Gastroesophageal sphincter (tissue), 4 donors: ENCODE data around the gene TOX2. TPM values are rescaled to one million over a fixed set of nuclear protein-coding genes. Genes with fewer than 3 reads are reported as not detected.

ENCODE experiments used
- ATAC-seq: fragments of 150-250 bp; one replicate; pipeline ENCODE4 v1.9.1; 2016; ENCODE audit warnings: mild to moderate bottlenecking, moderate library complexity
- H3K27ac ChIP-seq, 4 donors: fragments of 200-600 bp; sonication (generic) in 3 of 4; 1 replicate in 3 of 4; 2 replicates in 1 of 4; pipeline ENCODE4 v1.5.1; 2016 to 2019
- H3K27me3 ChIP-seq: fragments of 200-600 bp; sonication (generic); one replicate; pipeline ENCODE4 v1.5.1; 2019
- H3K36me3 ChIP-seq, 2 donors: fragments of 200-600 bp; sonication (generic); one replicate each; pipeline ENCODE4 v1.5.1; 2019; ENCODE audit warnings: control low read depth in 1 of 2
- H3K4me1 ChIP-seq, 3 donors: fragments of 200-600 bp; sonication (generic); 1 replicate in 2 of 3; 2 replicates in 1 of 3; pipeline ENCODE4 v1.5.1; 2016 to 2019; ENCODE audit warnings: control low read depth in 2 of 3
- H3K4me3 ChIP-seq, 2 donors: fragments of 200-600 bp; sonication (generic); one replicate each; pipeline ENCODE4 v1.5.1; 2019; ENCODE audit warnings: mild to moderate bottlenecking in 1 of 2, moderate library complexity in 1 of 2
- H3K9me3 ChIP-seq, 3 donors: fragments of 200-600 bp; sonication (generic); one replicate each; pipeline ENCODE4 v1.5.1; 2017 to 2019; ENCODE audit warnings: control low read depth in 2 of 3
- EP300 ChIP-seq: sonication (generic); formaldehyde crosslinking; IDR thresholded peaks from one replicate; pipeline ENCODE4 v1.6.1; 2017; ENCODE audit warnings: antibody characterized with exemption, mild to moderate bottlenecking
- POLR2A ChIP-seq, 2 donors: fragments of 450-650 bp; IDR thresholded peaks; one replicate each; pipeline ENCODE4 v1.6.1; 2017; ENCODE audit warnings: antibody characterized with exemption in 2 of 2, mild to moderate bottlenecking in 2 of 2, moderate library complexity in 1 of 2
- POLR2AphosphoS5 ChIP-seq: sonication (generic); formaldehyde crosslinking; IDR thresholded peaks from one replicate; pipeline ENCODE4 v1.6.1; 2017; ENCODE audit warnings: antibody characterized with exemption
- WGBS, 2 donors: methylation state at CpG; one replicate each; pipeline ENCODE4 v1.1.5; 2018; ENCODE audit warnings: low coverage in 1 of 2; 5-methylcytosine and 5-hydroxymethylcytosine counted together
- total RNA-seq, 4 donors: library from RNA; depleted of rRNA; stranded (reverse); fragments of >200 nt; gene quantifications; one replicate each; pipeline ENCODE4 v1.1.0, GENCODE V29; 2016
- TF ChIP-seq, protein P1 (sequence below), 4 experiments: fragments of 200-600 bp in 2 of 4; fragments of 450-650 bp in 2 of 4; sonication (generic) in 1 of 4; IDR thresholded peaks; one replicate each; pipeline ENCODE4 v1.5.1; 2017 to 2019; ENCODE audit warnings: antibody characterized with exemption in 4 of 4, mild to moderate bottlenecking in 2 of 4, moderate library complexity in 2 of 4

TOX2 gene
- total RNA-seq, 4 donors from 2014 or later, result 16.4 to 47.8 (median 40.3) TPM

DNA sequence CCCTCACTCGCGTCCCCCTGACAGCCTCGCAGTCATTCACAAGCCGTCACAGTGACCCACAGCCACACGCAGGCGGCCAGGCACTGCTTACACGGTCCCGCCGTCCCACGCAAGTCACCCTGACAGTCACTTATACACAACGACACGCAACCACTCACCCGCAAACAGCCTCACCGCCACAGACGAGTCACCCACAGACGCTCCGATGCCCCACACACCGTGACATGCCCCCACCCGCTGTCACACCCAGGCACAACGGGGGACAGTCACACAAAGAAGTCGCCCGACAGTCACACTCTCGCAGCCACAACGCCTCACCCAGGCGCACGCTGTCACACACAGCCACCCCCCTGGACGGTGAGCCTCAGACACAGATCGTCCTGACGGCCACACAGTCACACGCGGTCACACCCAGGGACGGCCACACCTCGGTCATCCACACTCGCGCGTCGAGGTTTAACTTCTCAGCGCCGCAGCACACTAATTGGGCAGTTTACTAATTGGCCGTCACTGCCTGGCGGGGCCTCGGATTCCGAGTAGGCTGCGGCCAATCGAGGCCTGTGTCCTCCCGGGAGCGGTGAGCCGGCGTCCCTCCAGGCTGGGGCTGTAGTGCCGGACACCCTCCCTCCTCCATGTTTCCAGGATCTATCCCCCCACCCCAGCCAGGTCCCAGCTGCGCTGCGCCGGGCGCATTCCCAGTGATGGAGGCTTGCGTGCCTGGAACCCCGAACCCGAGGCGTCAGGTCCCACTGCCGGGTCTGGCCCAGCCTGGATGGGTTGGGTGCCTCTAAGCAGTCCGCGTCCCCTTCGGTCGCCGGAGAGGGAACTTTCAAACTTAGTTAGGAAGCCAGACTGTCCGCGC lies 790 bp downstream of the TOX2 start:
- Histone ChIP-seq H3K4me3 (peak overlapping the region; percentile 52 to 75), H3K27me3 (peaks cover 34% of the 10 kb centered on the region), H3K36me3 (no peaks in the 10 kb centered on the region), H3K4me1 (peaks cover 0 to 63% (median 0%) of the 10 kb centered on the region in 3 donors), H3K9me3 (peaks cover 0 to 33% (median 0%) of the 10 kb centered on the region in 3 donors), H3K27ac (peak overlapping the region; percentile 22 to 83 (median 74))
- whole genome bisulfite sequencing, 2 donors, result 0 to 10% methylated on average over 2 to 4 of the region's 66 CpGs
- peak; percentile 27 for ATAC-seq
- TF ChIP-seq POLR2A (IDR thresholded peaks at IDR 0.05) (peak in 1 of 2 donors; percentile 9), POLR2AphosphoS5 (no peak)

DNA sequence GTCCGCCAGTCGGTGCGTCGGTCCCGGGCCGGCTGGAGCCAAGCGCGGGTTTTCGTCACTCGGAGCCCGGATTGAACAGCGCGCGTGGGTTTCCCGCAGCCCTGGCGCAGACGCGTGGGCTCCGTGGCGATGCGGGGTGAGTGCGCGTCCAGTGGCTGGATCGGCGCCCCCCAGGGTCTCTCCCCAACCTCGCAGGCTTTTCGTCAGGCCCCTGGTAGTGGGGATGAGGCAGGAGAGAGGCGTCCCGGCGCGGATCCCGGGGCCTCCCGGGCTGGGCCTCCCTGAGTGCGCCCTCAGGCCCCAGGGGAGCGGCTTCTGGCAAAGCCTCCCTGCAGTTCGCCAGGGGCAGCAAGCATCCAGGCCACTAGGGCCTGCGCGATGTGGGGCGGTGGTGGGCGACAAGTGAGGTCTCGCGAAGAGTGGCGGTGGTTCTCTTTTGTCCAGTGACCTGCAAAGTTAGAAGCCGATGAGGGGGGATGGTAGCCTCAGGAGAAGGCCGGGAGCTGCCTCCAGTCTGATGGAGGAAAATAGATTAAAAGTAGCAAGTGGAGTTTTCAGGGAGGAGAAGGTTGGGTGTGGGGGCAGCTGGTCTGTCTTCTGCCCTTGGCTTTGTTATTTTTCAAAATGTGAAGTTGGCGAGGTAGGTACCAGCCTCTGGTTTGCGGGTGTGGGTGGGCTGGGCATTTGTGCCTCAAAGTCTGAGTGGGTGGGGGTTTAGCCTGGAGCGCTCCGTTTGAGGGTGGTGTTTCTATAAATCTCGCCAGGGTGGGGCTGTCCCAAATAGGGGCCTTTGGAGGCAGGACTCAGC lies 1.6 kb downstream of the TOX2 start:
- peaks cover 34% of the 10 kb centered on the region for H3K27me3 ChIP-seq
- peaks cover 0 to 28% (median 0%) of the 10 kb centered on the region in 3 donors for H3K9me3 ChIP-seq
- H3K36me3 ChIP-seq, result no peaks in the 10 kb centered on the region
- WGBS, 2 donors, result 44 to 48% methylated on average over 7 to 9 of the region's 50 CpGs
- peak overlapping the region; percentile 22 to 83 (median 74) for H3K27ac ChIP-seq
- no peak for TF ChIP-seq EP300
- TF ChIP-seq POLR2AphosphoS5, result peak; percentile 2
- peak overlapping the region; percentile 52 to 75 for H3K4me3 ChIP-seq
- peaks cover 0 to 70% (median 0%) of the 10 kb centered on the region in 3 donors for H3K4me1 ChIP-seq
- ATAC-seq, result no peak

DNA sequence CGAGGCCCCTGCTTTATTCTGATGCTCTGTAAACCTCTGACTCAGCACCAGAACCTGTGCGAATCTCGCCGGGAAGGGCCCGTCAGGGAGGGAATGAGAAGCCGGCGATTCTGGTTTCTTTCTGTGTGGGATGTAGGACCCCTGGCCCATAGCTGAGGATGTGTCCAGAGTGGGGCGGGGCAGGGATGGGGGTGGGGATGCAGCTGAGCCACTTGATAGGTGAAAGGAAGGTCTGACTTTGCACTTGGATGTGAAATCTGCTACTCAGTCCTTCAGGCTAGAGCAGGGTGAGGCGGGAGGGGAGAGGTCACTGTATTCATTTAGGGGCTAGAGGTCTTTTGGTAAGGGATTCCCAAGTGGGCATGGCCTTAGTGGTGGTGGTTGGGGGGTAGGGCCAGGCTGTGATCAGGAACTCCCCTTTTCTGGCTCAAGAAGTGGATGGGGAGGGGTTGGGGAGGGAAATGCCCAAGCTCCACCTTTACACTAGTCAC lies 2.3 kb downstream of the TOX2 start:
- WGBS, 2 donors, result 0% methylated on average over 1 of the region's 9 CpGs; no CpG with 5 or more reads in 1 of the 2 donors
- Histone ChIP-seq H3K27ac (peak overlapping the region in 3 of 4 donors; percentile 68 to 83 (median 81)), H3K36me3 (no peaks in the 10 kb centered on the region), H3K4me3 (peak overlapping the region; percentile 52 to 75), H3K9me3 (peaks cover 0 to 22% (median 0%) of the 10 kb centered on the region in 3 donors), H3K27me3 (peaks cover 34% of the 10 kb centered on the region), H3K4me1 (peaks cover 0 to 70% (median 0%) of the 10 kb centered on the region in 3 donors)
- TF ChIP-seq EP300 (no peak), POLR2AphosphoS5 (no peak), POLR2A (IDR thresholded peaks at IDR 0.05) (no peak)
- TF ChIP-seq, protein P1, sequence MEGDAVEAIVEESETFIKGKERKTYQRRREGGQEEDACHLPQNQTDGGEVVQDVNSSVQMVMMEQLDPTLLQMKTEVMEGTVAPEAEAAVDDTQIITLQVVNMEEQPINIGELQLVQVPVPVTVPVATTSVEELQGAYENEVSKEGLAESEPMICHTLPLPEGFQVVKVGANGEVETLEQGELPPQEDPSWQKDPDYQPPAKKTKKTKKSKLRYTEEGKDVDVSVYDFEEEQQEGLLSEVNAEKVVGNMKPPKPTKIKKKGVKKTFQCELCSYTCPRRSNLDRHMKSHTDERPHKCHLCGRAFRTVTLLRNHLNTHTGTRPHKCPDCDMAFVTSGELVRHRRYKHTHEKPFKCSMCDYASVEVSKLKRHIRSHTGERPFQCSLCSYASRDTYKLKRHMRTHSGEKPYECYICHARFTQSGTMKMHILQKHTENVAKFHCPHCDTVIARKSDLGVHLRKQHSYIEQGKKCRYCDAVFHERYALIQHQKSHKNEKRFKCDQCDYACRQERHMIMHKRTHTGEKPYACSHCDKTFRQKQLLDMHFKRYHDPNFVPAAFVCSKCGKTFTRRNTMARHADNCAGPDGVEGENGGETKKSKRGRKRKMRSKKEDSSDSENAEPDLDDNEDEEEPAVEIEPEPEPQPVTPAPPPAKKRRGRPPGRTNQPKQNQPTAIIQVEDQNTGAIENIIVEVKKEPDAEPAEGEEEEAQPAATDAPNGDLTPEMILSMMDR (IDR thresholded peaks at IDR 0.05), result no peak
- no peak for ATAC-seq

DNA sequence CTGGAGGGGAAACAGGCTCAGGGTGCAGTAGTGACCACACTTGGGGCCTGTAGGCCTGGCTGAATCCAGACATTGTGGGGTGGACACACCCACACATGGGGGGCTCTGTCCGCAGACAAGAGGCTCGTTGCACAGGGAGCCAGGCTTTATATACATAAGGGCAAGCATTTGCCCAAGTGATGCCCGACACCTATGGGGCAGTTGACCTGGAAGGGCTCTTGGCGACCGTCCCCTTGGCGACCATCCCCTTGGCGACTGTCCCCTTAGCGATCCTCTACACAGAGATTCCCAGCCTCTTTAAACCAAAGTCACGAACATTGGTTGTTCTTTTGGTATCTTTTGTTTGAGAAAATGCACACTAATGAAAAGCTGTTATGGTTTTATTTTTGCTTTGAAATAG lies 2.7 kb downstream of the TOX2 start:
- ATAC-seq, result no peak
- Histone ChIP-seq H3K36me3 (no peaks in the 10 kb centered on the region), H3K4me3 (peak overlapping the region in 1 of 2 donors; percentile 75), H3K4me1 (peaks cover 0 to 70% (median 0%) of the 10 kb centered on the region in 3 donors), H3K27ac (peak overlapping the region in 3 of 4 donors; percentile 68 to 83 (median 81)), H3K27me3 (peaks cover 34% of the 10 kb centered on the region), H3K9me3 (peaks cover 0 to 17% (median 0%) of the 10 kb centered on the region in 3 donors)
- WGBS, 2 donors, result 87% methylated on average over 9 of the region's 9 CpGs; no CpG with 5 or more reads in 1 of the 2 donors
- no peak for TF ChIP-seq POLR2AphosphoS5

DNA sequence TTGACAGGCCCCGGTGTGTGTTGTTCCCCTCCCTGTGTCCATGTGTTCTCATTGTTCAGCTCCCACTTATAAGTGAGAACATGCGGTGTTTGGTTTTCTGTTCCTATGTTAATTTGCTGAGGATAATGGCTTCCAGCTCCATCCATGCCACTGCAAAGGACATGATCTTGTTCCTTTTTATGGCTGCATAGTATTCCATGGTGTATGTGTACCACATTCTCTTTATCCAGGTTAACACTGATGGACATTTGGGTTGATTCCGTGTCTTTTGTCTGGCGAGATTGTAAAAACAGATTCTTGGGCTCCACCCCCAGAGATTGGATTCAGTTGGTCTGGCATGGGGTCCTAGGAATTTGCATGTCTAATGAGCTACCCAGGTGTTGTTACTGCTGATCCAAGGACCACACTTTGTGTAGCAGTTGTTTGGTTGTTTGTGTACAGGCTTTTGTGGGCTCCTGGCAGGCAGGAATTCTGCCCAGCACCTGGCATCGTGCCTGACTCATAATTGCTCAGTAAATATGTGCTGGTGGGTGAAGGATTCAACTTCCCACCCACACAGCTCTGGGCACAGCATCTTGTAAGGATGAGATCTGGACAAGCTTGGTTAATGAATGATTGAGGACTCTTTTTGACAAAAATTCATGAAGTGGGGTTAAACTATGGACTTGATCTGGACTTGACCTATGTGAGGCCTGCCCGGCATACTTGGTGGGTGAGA lies 5.2 kb downstream of the TOX2 start:
- ATAC-seq, result no peak
- H3K4me3 ChIP-seq, result no peak overlapping the region
- TF ChIP-seq POLR2A (IDR thresholded peaks at IDR 0.05) (no peak), POLR2AphosphoS5 (no peak), EP300 (no peak)
- TF ChIP-seq, protein P1 (IDR thresholded peaks at IDR 0.05), result no peak
- no peaks in the 10 kb centered on the region for H3K36me3 ChIP-seq
- H3K4me1 ChIP-seq, result peaks cover 0 to 68% (median 0%) of the 10 kb centered on the region in 3 donors
- H3K9me3 ChIP-seq, result no peaks in the 10 kb centered on the region
- H3K27me3 ChIP-seq, result peaks cover 23% of the 10 kb centered on the region
- no peak overlapping the region for H3K27ac ChIP-seq
- WGBS, 2 donors, result 96% methylated on average over 4 of the region's 6 CpGs; no CpG with 5 or more reads in 1 of the 2 donors
